ENCODE data around the gene ARMC2.

Gene ARMC2

DNA sequence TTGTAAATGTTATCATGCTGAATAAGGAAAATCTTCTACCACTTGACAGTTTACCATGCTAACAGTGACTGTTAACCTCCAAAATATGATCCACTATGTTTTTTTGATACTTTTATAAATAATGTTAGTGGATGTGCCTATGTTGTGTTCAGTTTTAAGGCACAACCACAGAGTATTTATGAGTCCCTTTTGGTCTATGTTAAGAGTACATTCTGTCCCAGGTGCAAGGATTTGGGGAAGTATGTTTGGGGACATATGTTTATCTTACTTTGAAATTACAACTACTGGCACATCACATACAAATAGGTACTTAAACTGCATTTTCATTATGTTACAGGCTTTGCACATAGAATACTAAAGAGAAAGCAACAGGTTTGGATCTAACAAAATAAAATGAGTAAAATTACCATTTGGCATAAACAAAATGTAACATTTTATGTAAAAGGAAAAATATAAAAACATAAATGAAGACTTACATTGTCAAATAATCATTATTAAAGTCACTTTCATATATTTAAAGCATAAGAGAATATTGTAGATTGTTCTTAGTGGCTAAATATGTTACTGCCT is 175.2 kb downstream of the ARMC2 start:
- DNase-seq (ENCODE audit: low spot score), result no peak
